Ovary (tissue), 3 donors: ENCODE measurements around the gene ADORA3.

Source experiments
- POLR2A ChIP-seq: fragments of 450-650 bp; IDR thresholded peaks from one replicate; pipeline ENCODE4 v1.6.1; 2017; ENCODE audit warnings: antibody characterized with exemption, mild to moderate bottlenecking, moderate library complexity
- TF ChIP-seq, protein P1 (sequence below), 3 donors: fragments of 450-650 bp in 2 of 3; fragments of 200-600 bp in 1 of 3; IDR thresholded peaks; one replicate each; pipeline versions ENCODE4 v1.5.1 to v1.8.0; 2016 to 2022; ENCODE audit warnings: antibody characterized with exemption in 3 of 3, mild to moderate bottlenecking in 1 of 3
- donor health status: DM: no; HTN: no; CAD: no.

DNA sequence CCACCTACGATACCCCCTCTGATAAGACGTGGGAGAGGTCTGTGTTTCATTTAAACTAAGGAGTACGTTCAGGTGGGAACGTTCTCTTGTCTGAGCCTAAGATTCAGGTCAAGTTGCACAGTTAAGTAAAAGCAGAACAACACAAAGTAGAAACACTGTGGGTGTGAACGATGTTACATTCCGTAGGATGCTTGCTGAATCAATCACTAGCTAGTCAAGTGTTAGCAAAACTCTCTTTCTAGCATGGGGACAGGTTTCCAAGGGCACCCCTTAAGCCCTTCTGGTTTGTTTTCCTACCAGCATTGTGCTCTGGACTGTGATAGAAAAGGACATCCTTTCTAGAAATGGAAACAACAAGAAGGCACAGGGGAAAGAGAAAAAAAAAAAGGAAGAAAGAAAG is 16.3 kb downstream of the ADORA3 start:
- TF ChIP-seq POLR2A = no peak
- TF ChIP-seq, protein P1, sequence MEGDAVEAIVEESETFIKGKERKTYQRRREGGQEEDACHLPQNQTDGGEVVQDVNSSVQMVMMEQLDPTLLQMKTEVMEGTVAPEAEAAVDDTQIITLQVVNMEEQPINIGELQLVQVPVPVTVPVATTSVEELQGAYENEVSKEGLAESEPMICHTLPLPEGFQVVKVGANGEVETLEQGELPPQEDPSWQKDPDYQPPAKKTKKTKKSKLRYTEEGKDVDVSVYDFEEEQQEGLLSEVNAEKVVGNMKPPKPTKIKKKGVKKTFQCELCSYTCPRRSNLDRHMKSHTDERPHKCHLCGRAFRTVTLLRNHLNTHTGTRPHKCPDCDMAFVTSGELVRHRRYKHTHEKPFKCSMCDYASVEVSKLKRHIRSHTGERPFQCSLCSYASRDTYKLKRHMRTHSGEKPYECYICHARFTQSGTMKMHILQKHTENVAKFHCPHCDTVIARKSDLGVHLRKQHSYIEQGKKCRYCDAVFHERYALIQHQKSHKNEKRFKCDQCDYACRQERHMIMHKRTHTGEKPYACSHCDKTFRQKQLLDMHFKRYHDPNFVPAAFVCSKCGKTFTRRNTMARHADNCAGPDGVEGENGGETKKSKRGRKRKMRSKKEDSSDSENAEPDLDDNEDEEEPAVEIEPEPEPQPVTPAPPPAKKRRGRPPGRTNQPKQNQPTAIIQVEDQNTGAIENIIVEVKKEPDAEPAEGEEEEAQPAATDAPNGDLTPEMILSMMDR (IDR thresholded peaks at IDR 0.05) = no peak
